HG02678 (cell line): Measurements from ENCODE around the gene CD163L1.
A peak's percentile ranks its signal among the peaks of the same experiment; 100 is the strongest.

Experiments used
- ATAC-seq: cut with Tn5 transposase; IDR thresholded peaks from one replicate; pipeline ENCODE4 v1.9.1; 2021; ENCODE audit warnings: mild to moderate bottlenecking, moderate library complexity; ENCODE audit not compliant: unreplicated experiment

Gene CD163L1

DNA sequence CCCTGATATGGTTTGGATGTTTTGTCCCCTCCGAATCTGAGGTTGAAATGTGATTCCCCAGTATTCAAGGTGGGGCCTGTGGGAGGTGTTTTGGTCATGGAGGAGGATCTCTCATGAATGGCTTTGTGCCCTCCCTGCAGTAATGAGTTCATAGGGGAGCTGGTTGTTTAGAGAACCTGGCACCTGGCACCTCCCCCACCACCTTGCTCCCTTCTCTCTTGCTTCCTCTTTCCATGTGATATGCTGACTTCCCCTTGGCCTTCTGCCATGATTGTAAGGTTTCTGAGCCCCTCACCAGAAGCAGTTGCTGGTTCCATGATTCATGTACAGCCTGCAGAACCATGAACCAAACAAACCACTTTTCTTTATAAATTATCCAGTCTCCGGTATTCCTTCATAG, 32.6 kb downstream of the CD163L1 start:
- ATAC-seq, result no peak

GRCh38 chr12:7404275-7404674, 39.7 kb downstream of the CD163L1 start:
- ATAC-seq, result no peak

- ATAC-seq, result no peak
These were observed 40.5 kb downstream of the CD163L1 start for GRCh38 chr12:7403466-7403865.

DNA sequence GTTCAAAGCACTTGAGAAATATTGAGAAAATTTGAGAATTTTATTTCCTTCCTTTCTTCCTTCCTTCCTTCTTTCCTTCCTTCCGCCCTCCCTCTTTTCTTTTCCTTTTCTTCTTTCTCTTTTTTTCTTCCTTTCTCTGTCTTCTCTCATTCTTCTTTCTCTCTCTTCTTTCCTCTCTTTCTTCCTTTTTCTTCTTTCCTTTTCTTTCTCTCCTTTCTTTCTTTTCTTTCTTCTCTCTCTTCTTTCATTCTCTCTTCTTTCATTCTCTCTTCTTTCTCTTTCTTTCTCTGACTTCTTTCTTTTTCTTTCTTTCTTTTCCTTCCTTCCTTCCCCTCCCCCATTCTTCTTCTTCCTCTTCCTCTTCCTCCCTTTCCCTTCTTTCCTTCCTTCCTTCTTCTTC, 44.9 kb downstream of the CD163L1 start:
- ATAC-seq, result no peak

DNA sequence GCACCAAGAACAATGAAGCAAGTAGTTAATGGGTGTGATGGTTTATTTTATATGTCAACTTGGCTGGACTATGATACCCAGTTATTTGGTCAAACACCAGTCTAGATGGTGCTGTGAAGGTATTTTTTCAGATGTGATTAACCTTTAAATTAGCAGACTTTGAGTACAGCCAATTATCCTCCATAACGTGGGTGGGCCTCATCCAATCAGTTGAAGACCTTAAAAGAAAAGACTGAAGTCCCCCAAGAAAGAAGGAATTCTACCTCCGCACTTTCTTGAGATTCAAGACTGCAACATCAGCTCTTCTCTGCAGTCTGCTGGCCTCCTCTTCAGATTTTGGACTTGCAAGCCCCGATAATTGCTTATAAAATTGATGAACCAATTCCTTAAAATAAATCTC, 47.5 kb downstream of the CD163L1 start:
- no peak for ATAC-seq

DNA sequence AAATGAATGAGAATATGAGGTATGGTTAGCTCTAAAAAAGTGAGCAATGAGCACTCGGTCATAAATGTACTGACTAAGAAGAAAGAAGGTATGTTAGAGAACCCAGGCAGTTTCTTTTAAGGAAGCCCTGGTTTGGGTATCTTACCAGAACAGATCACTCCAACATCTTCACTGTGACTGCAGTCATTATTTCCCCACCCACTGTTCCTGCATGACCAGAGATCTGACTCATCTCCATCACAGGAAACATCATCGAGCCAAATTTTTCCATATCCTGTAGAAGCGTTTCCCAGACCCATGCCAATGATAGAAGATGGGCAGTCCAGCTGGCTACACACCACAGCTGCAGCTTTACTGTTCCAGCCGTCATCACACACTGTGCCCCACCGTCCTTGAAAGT, 48.0 kb downstream of the CD163L1 start:
- ATAC-seq, result no peak

DNA sequence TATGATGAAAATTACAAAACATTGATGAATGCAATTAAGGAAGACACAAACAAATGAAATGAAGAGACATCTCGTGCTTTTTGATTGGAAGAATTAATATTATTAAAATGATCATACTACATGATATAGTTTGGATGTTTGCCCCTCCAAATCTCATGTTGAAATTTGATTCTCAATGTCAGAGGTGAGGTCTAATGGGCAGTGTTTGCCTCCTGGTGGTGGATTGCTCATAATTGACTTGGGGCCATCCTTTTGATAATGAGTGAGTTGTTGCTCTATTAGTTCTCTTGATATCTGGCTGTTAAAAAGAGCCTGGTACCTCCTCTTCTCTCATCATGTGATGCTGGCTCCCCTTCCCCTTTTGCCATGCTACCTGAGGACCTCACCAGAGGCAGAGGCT, 56.7 kb downstream of the CD163L1 start:
- ATAC-seq, result no peak

DNA sequence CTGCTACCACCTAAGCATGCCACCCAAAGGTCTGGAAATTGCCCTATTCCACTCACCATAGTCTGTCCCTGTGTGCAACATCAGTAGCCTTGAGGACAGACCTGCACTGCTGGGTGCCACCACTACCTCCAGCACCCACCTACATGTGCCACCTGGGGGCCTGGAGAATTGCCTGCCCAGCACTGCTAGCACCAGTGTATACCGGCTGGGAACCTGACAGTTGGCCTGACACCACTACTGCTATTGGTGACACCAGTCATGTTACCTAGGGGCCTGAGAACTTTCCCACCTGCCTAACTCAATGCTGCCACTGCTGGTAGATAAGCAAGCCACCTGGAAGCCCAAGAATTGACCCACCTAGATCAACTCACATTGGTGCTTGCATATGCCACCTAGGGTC, 60.8 kb downstream of the CD163L1 start:
- no peak for ATAC-seq

DNA sequence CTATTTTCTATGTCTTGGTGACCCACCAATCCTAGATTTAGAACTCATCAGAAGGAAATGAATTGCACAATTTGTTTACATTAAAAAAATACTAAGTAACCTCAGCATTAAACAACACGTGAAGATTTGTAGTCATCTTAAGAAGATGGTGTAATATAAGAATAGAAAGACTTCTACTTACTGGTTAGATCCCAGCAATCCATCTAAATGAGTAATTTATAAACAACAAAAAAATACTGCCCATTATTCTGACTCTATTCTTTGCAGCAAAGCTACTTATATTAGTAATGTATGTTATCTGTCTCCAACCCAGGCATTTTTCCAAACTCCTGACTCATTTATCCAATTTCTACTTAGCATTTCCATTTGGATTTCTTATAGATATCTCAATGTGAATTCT, 67.8 kb downstream of the CD163L1 start:
- no peak for ATAC-seq

DNA sequence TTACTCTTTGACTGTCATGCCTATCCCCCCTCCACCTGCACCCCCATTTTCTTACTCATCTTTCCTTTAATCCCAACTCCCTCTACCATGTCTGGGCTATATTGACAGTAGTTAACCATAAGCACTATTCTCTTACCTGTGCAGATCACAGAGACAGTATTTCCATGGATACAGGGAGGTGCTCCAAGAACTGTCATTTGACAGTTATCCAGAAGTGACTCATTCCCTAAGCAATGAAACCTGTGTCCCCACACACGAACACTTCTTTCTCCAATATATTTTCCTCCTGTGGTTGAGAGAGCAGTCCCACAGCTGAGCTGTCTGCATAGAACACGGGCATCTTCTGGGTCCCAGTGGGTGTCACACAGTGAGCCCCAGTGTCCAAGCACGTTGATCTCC, 68.8 kb downstream of the CD163L1 start:
- no peak for ATAC-seq

DNA sequence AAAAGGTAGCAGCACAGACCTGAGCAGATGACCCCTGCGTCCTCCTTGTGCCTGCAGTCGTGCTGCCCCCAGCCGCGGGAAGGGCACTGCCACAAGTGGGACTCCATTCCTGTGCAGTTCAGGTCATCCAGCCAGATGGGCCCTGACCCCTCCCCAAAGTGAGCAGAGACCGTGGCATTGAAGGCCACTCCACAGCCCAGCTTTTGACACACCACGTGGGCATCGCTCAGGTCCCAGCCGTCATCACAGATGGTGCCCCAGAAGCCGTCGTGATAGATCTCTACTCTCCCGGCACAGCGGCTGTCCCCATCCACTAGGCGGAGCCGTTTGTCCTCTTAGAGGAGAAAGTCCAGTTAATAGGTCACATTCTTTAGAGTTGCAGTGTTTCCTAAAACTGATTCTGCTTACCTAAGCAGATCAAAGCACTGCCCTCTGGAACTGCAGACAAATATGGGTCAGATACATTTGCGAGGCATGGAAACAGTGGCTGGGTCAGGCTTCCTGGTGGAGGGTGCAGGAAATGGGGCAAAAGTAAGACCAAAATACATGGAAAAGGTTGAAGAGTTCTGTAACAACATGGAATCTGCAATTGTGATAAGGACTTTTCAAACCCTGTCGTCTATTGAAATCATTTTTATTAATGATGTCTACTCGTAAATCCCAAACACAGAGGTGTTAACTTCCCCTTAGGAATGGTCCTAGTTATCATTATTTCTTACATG, 69.4 kb downstream of the CD163L1 start:
- ATAC-seq, result no peak

DNA sequence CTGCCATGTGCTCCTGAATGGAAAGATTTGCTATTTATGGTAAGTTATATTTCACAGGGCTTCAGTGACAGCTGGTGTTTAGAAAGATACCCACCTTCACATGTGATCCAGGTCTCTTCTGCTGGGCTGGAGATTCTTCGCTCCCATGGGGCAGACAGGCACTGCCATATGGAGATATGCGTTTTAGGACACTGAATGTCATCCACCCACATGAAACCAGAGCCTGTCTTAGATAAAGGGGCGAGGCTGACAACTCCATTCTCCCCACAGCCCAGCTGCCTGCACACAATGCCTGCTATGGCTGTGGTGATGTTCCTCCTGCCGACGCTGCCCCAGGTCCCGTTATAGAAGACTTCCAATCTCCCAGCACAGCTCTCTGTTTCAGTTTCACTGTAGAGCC, 70.7 kb downstream of the CD163L1 start:
- ATAC-seq, result no peak

DNA sequence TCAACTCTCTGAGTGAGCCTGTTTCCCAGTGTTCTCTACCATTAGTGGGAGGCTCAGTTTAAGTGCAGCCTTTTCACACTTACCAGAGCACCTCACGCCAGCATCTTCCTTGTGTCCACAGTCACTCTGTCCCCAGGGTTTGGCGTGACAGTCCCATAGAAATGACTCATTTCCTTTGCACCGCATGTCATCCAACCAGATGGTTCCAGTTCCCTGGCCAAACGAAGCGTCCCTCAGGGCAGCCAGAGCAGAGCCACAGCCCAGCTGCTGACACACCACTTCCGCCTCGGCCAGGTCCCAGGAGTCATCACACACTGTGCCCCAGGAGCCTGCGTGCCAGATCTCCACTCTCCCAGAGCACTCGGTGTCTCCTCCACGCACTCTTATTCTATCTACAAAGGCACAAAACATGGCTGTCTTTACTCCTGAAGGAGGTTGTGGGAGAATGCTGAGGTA, 74.7 kb downstream of the CD163L1 start:
- peak; percentile 92 for ATAC-seq

- ATAC-seq, result no peak
These were observed 81.2 kb downstream of the CD163L1 start for GRCh38 chr12:7362734-7363133.

- ATAC-seq, result no peak
These were observed 82.7 kb downstream of the CD163L1 start for GRCh38 chr12:7361265-7361664.

DNA sequence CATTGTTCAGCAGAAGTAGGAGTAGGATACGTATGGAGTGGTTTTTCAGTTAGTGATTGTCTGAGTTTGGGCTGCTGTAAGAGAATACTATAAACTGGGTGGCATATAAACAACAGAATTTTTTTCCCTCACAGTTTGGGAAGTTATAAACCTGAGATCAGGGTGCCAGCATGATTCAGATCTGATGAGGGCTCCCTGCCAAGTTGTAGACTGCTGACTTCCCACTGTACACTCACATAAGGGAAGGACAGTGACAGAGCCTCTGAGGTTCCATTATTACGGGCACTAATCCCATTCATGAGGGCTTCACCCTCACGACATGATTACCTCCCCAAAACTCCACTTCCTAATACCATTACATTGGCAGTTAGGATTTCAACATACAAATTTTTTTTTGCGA, 89.4 kb downstream of the CD163L1 start:
- ATAC-seq, result no peak

GRCh38 chr12:7352661-7353060, 91.3 kb downstream of the CD163L1 start:
- ATAC-seq, result no peak

DNA sequence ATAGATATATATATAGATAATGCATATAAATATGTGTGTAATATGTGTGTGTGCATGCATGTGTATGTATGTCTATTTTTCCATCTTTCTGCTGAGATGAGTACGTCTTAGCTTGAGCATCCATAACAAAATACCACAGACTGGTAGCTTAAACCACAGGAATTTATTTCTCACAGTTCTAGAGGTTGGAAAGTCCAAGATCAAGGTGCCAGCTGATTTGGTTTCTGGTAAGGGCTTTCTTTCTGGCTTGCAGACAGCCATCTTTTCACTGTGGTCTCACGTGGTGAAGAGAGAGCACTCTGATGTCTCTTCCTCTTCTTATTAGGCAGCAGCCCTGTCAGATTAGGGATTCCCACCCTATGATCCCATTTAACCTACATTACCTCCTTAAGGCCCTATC, 92.8 kb downstream of the CD163L1 start:
- no peak for ATAC-seq

DNA sequence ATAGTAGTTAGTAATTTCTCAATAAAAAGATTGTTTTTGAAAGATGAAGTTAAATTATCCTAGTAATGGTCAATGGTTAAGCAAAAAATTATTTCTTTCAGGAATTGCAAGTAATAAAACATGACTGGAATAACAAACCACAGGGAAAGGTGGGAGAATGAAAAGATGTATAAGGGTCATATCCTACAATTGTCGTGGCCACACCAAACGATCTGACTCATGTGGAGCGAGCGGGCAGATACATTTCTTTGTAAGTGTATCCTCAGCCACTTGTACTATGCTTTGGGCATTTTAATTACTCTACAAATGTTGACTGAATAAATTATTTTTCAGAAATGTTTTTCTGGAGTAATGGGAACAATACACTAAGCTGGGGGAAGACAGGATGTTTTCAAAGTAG, 94.5 kb downstream of the CD163L1 start:
- ATAC-seq, result no peak

DNA sequence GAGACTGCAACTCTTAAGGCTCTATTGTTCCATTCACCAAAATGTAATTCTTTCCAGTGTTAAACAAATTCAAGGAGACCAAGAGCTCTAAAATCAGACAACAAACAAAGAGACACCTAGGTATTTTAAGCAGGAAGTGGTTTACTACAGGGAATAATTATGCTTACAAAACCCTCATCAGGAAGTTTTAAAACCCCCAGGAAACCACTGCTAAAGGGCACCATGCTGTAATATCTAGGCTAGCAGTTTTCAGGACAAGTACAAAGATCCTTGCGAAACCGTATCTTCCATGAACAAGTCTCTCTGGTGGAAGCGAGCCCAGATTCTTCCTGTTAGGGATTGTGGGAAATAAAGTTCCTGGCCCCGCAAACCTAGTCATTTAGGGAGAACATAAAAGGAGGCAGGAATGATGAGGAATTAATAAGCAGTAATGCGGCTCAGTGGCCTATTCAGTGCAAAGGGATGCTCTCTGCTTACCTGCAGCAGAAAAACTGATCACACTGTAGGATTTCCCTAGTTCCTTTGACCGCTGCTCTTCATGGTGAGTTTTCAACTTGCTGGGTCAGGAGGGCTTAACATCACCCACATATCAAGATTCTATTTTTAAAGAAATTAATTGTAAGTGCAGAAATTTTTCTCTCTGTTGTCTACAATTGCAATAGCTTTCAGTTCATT, 97.3 kb downstream of the CD163L1 start:
- ATAC-seq, result no peak

DNA sequence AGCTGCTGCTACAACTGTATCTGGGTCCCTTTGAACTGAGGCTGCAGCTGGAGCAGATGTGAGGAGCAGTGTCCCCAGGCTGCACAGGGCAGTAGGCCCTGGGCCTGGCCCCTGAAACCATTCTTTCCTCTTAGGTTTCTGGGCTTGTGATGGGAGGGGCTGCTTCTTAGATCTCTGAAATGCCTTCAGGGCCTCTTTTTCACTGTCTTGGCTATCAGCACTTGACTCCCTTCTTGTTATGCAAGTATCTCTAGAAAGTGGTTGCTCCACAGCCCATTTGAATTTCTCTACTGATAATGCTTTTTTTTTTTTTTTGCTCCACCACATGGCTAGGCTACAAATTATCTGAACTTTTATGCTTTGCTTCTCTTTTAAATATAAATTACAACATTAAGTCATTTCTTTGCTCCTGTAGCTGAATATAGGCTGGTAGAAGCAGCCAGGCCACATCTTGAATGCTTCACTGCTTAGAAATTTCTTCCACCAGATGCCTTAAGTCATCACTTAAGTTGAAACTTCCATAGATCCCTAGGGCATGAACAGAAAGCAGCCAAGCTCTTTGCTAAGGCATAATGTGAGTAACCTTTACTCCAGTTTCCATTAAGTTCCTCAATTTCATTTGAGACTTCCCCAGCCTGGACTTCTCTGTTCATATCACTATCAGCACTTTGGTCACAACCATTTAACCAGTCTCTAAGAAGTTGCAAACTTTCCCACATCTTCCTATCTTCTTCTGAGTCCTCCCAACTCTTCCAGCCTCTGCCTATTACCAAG, 98.9 kb downstream of the CD163L1 start:
- no peak for ATAC-seq

- no peak for ATAC-seq
These were observed 104.3 kb downstream of the CD163L1 start for GRCh38 chr12:7339675-7340074.
